GM12878 (cell line): ENCODE data around the gene AKR1C3. TPM values are rescaled to one million over a fixed set of nuclear protein-coding genes. Genes with fewer than 3 reads are reported as not detected.

Source experiments
- ATAC-seq: fragments of 200-7000 bp; cut with Tn5 transposase; 3 replicates; pipeline ENCODE4 v1.9.1; 2020; ENCODE audit warnings: mild to moderate bottlenecking, moderate library complexity
- BruUV-seq: library from RNA; stranded (reverse); fragments of 400-500 nt; replicated peaks from 2 replicates; lab custom pipeline; 2021; lab: Mats Ljungman, UMichigan
- CTCF ChIA-PET: fragments of 300-600 bp; sonication (Branson Sonifier 250); formaldehyde crosslinking; extraction: SDS; loops from one replicate; lab custom pipeline; 2021; ENCODE audit warnings: inconsistent platforms; lab: Yijun Ruan, JAX
- POLR2A ChIA-PET: fragments of 350-600 bp; formaldehyde crosslinking; extraction: SDS; loops from one replicate; lab custom pipeline; 2021; ENCODE audit warnings: inconsistent platforms; lab: Charles Lee
- RAD21 ChIA-PET: fragments of 300-600 bp; sonication (Branson Sonifier 250); formaldehyde crosslinking; loops from one replicate; lab custom pipeline; 2023; ENCODE audit warnings: antibody characterized with exemption; ENCODE audit not compliant: unreplicated experiment; lab: Charles Lee
- SMC1A ChIA-PET: fragments of 300-600 bp; sonication (Branson Sonifier 250); formaldehyde crosslinking; loops from one replicate; lab custom pipeline; 2023; ENCODE audit not compliant: unreplicated experiment, uncharacterized antibody; lab: Charles Lee
- DNase-seq: peaks from one replicate; pipeline ENCODE4 v3.0.0-alpha.2; 2011; ENCODE audit warnings: low read depth, low spot score
- FAIRE-seq: peaks from 3 replicates; lab custom pipeline; 2011; peaks lifted over from hg19 to GRCh38; lab: Jason Lieb, UNC
- H2AFZ ChIP-seq: 2 replicates; pipeline ENCODE4 v1.6.0; 2011; ENCODE audit warnings: low read depth, low read length, control low read depth; ENCODE audit not compliant: control insufficient read depth
- H3K27ac ChIP-seq: 2 replicates; pipeline ENCODE4 v1.5.1; 2011; ENCODE audit warnings: control low read depth; ENCODE audit not compliant: control insufficient read depth, insufficient read depth
- H3K27me3 ChIP-seq, 2 experiments: replicated peaks in 1 of 2; 2 replicates each; pipeline versions ENCODE4 v1.6.0 to v1.6.1; 2011; ENCODE audit warnings: low read length in 1 of 2; ENCODE audit not compliant: control insufficient read depth in 2 of 2, insufficient read depth in 2 of 2
- H3K36me3 ChIP-seq, 2 experiments: 2 replicates each; pipeline ENCODE4 v1.5.1; 2011; ENCODE audit warnings: low read length in 1 of 2; ENCODE audit not compliant: control insufficient read depth in 2 of 2, insufficient read depth in 2 of 2
- H3K4me1 ChIP-seq: 2 replicates; pipeline ENCODE4 v1.6.1; 2011; ENCODE audit warnings: mild to moderate bottlenecking, low read length, moderate library complexity, mixed read lengths; ENCODE audit not compliant: control insufficient read depth, insufficient read depth
- H3K4me2 ChIP-seq: 2 replicates; pipeline ENCODE4 v1.6.0; 2011; ENCODE audit warnings: control low read depth; ENCODE audit not compliant: control insufficient read depth, insufficient read depth
- H3K4me3 ChIP-seq: fragments of 200-600 bp; sonication (generic); 2 replicates; pipeline ENCODE4 v1.5.1; 2016
- H3K79me2 ChIP-seq: 2 replicates; pipeline ENCODE4 v1.6.0; 2011; ENCODE audit warnings: low read length; ENCODE audit not compliant: control insufficient read depth, insufficient read depth
- H3K9ac ChIP-seq: 2 replicates; pipeline ENCODE4 v1.8.0; 2011; ENCODE audit warnings: low read length, control low read depth, mixed read lengths; ENCODE audit not compliant: control insufficient read depth, insufficient read depth
- H3K9me3 ChIP-seq: replicated peaks from 3 replicates; pipeline ENCODE4 v1.5.1; 2011; ENCODE audit warnings: mild to moderate bottlenecking, low read length; ENCODE audit not compliant: control insufficient read depth, insufficient read depth
- H4K20me1 ChIP-seq: 2 replicates; pipeline ENCODE4 v1.6.0; 2011; ENCODE audit not compliant: control insufficient read depth, insufficient read depth
- CREB1 ChIP-seq: IDR thresholded peaks from 2 replicates; pipeline ENCODE4 v1.6.1; 2012; ENCODE audit warnings: low read depth, mild to moderate bottlenecking, inconsistent platforms
- EED ChIP-seq: sonication (generic); IDR thresholded peaks from 2 replicates; pipeline ENCODE4 v1.6.1; 2016; ENCODE audit warnings: antibody characterized with exemption, low read depth
- EGR1 ChIP-seq, 2 experiments: IDR thresholded peaks; 1 replicate in 1 of 2; 2 replicates in 1 of 2; pipeline ENCODE4 v1.6.1; 2011 to 2012; ENCODE audit warnings: low read depth in 2 of 2, low read length in 2 of 2, borderline replicate concordance in 1 of 2, mild to moderate bottlenecking in 1 of 2, moderate library complexity in 1 of 2
- EZH2 ChIP-seq: IDR thresholded peaks from 2 replicates; pipeline ENCODE4 v1.6.1; 2012; ENCODE audit warnings: low read depth, mild to moderate bottlenecking, control low read depth, inconsistent platforms, low read length, borderline replicate concordance; ENCODE audit not compliant: control insufficient read depth
- HCFC1 ChIP-seq: fragments of 150-350 bp; IDR thresholded peaks from 2 replicates; pipeline ENCODE4 v1.6.1; 2014; ENCODE audit warnings: low read length
- KAT2A ChIP-seq: conservative IDR thresholded peaks from 2 replicates; pipeline ENCODE4 v1.6.1; 2011; ENCODE audit warnings: low read depth, low read length; ENCODE audit not compliant: control insufficient read depth
- MTA2 ChIP-seq: fragments of 450-650 bp; IDR thresholded peaks from 2 replicates; pipeline ENCODE4 v1.6.1; 2016; ENCODE audit warnings: low read depth, mild to moderate bottlenecking, moderate library complexity
- NR2C1 ChIP-seq: fragments of 450-650 bp; IDR thresholded peaks from 2 replicates; pipeline ENCODE4 v1.6.1; 2017; ENCODE audit warnings: antibody characterized with exemption, mild to moderate bottlenecking, moderate library complexity
- PKNOX1 ChIP-seq: fragments of 450-650 bp; IDR thresholded peaks from 2 replicates; pipeline ENCODE4 v1.6.1; 2016; ENCODE audit warnings: mild to moderate bottlenecking
- POLR2A ChIP-seq: IDR thresholded peaks from 2 replicates; pipeline ENCODE4 v1.6.1; 2011; ENCODE audit warnings: low read depth, mild to moderate bottlenecking, low read length
- POLR2AphosphoS2 ChIP-seq: IDR thresholded peaks from 2 replicates; pipeline ENCODE4 v1.6.1; 2011; ENCODE audit warnings: low read depth, mild to moderate bottlenecking, low read length, improper control_type of control experiment, moderate library complexity
- RCOR1 ChIP-seq: conservative IDR thresholded peaks from 2 replicates; pipeline ENCODE4 v1.6.1; 2012; ENCODE audit warnings: low read depth, low read length, improper control_type of control experiment
- SMC3 ChIP-seq: IDR thresholded peaks from 2 replicates; pipeline ENCODE4 v1.6.1; 2011; ENCODE audit warnings: low read length, improper control_type of control experiment, borderline replicate concordance
- STAT1 ChIP-seq: fragments of 450-650 bp; conservative IDR thresholded peaks from 2 replicates; pipeline ENCODE4 v1.6.1; 2014; ENCODE audit warnings: antibody characterized with exemption, mild to moderate bottlenecking
- TCF12 ChIP-seq: IDR thresholded peaks from 2 replicates; pipeline ENCODE4 v1.6.1; 2011; ENCODE audit warnings: low read depth, mild to moderate bottlenecking, low read length
- YY1 ChIP-seq: IDR thresholded peaks from 2 replicates; pipeline ENCODE4 v1.6.1; 2011; ENCODE audit warnings: low read depth, mild to moderate bottlenecking, low read length
- ZNF207 ChIP-seq: fragments of 450-650 bp; IDR thresholded peaks from 2 replicates; pipeline ENCODE4 v1.6.1; 2014; ENCODE audit warnings: antibody characterized with exemption, mild to moderate bottlenecking, borderline replicate concordance
- ZNF217 ChIP-seq: fragments of 450-650 bp; IDR thresholded peaks from 2 replicates; pipeline ENCODE4 v1.6.1; 2017; ENCODE audit warnings: antibody characterized with exemption, mild to moderate bottlenecking
- ZNF24 ChIP-seq: fragments of 450-650 bp; IDR thresholded peaks from 2 replicates; pipeline ENCODE4 v1.6.1; 2017; ENCODE audit warnings: antibody characterized with exemption, mild to moderate bottlenecking
- ZNF592 ChIP-seq: fragments of 450-650 bp; IDR thresholded peaks from 2 replicates; pipeline ENCODE4 v1.6.1; 2017; ENCODE audit warnings: mild to moderate bottlenecking, moderate library complexity
- in situ Hi-C: fragments of 300-500 bp; cut with MboI; formaldehyde crosslinking; loops from 9 replicates; pipeline ENCODE4 v1.14.3; 2018; ENCODE audit warnings: mixed read lengths
- intact Hi-C: fragments of 100-400 bp; cut with micrococcal nuclease; formaldehyde crosslinking; loops from one replicate; pipeline ENCODE4 v1.14.2; 2022; ENCODE audit not compliant: unreplicated experiment
- polyA plus RNA-seq, 11 experiments: library from polyadenylated mRNA; depleted of rRNA in 4 of 11; unstranded in 6 of 11; stranded (reverse) in 5 of 11; fragments of >200 nt; fragmentation: Nextera tagmentation in 4 of 11; fragmentation: Illumina TruSeq in 1 of 11; extraction: Ambion mirVana in 4 of 11; extraction: Trizol in 1 of 11; gene quantifications; 1 replicate in 1 of 11; 2 replicates in 10 of 11; pipeline versions ENCODE4 v1.2.1 to v1.2.3, GENCODE V29; 2011 to 2016; ENCODE audit warnings: inconsistent platforms in 2 of 11, missing spikeins in 2 of 11, low read depth in 1 of 11
- total RNA-seq, 4 experiments: library from RNA; depleted of rRNA in 3 of 4; stranded (reverse); fragments of >200 nt in 3 of 4; fragmentation: Illumina TruSeq in 1 of 4; extraction: Trizol in 1 of 4; gene quantifications; 2 replicates each; pipeline versions ENCODE4 v1.2.1 to v1.2.3, GENCODE V29; 2013 to 2021

AKR1C3 gene
- total and polyA plus RNA-seq, 10 of the 15 experiments (the other 5 are each of a cell fraction or from before 2014, with no cell fraction given): 0.26 to 0.35 TPM; not detected in 8

GRCh38 chr10:5070648-5071410, 23.4 kb upstream of the AKR1C3 start:
- RAD21 ChIA-PET: no interaction called here
- Histone ChIP-seq H4K20me1 (no peaks in the 10 kb centered on the region), H3K9me3 (no peaks in the 10 kb centered on the region), H3K27ac (no peak overlapping the region), H3K27me3 (no peaks in the 10 kb centered on the region; a peak in 1 of 4 replicates), H3K4me1 (no peaks in the 10 kb centered on the region), H3K9ac (no peak overlapping the region), H2AFZ (no peak overlapping the region), H3K36me3 (no peaks in the 10 kb centered on the region), H3K79me2 (no peaks in the 10 kb centered on the region), H3K4me2 (no peak overlapping the region), H3K4me3 (no peak overlapping the region)
- no TSS peak for BruUV-seq
- no peak for FAIRE-seq
- ATAC-seq: no peak
- CTCF ChIA-PET: no interaction called here
- in situ Hi-C loops (no loop called here), intact Hi-C loops (no loop called here)
- TF ChIP-seq STAT1: no peak
- TF ChIP-seq PKNOX1: no peak
- TF ChIP-seq POLR2A: no peak
- TF ChIP-seq ZNF592: no peak
- TF ChIP-seq KAT2A: no peak
- TF ChIP-seq ZNF24: no peak
- TF ChIP-seq EGR1 (IDR thresholded peaks at IDR 0.05; ENCODE audit: borderline replicate concordance in 1 of 2, low read depth in 2 of 2, low read length in 2 of 2): no peak
- no peak for TF ChIP-seq RCOR1
- no peak for TF ChIP-seq NR2C1
- TF ChIP-seq HCFC1: no peak
- no peak for TF ChIP-seq TCF12
- no peak for TF ChIP-seq MTA2
- TF ChIP-seq EED: no peak
- TF ChIP-seq ZNF207: no peak
- no peak for TF ChIP-seq EZH2
- TF ChIP-seq SMC3: no peak
- no peak for TF ChIP-seq POLR2AphosphoS2
- TF ChIP-seq CREB1: no peak
- TF ChIP-seq YY1: no peak
- TF ChIP-seq ZNF217: no peak
- POLR2A ChIA-PET: no interaction called here
- DNase-seq: no peak
- SMC1A ChIA-PET: no interaction called here
